Osteocyte (in vitro differentiated cells): Measurements from ENCODE around the gene ANGPTL7. TPM values are rescaled to one million over a fixed set of nuclear protein-coding genes. Genes with fewer than 3 reads are reported as not detected.

Experiments used
- DNase-seq: peaks from one replicate; pipeline ENCODE4 v3.0.0; 2021; ENCODE audit warnings: mixed read lengths; ENCODE audit not compliant: unreplicated experiment; ENCODE audit errors: extremely low spot score
- H3K27ac Mint-ChIP-seq: one replicate; pipeline ENCODE4 v1.8.0; 2021; ENCODE audit warnings: mild to moderate bottlenecking, mixed read lengths; ENCODE audit not compliant: unreplicated experiment
- H3K27me3 Mint-ChIP-seq: one replicate; pipeline ENCODE4 v1.8.0; 2021; ENCODE audit warnings: mixed read lengths; ENCODE audit not compliant: unreplicated experiment
- H3K36me3 Mint-ChIP-seq: one replicate; pipeline ENCODE4 v1.8.0; 2021; ENCODE audit warnings: mixed read lengths; ENCODE audit not compliant: unreplicated experiment
- H3K4me1 Mint-ChIP-seq: one replicate; pipeline ENCODE4 v1.8.0; 2021; ENCODE audit warnings: mixed read lengths; ENCODE audit not compliant: unreplicated experiment
- H3K4me3 Mint-ChIP-seq: one replicate; pipeline ENCODE4 v1.8.0; 2021; ENCODE audit warnings: mild to moderate bottlenecking, moderate library complexity, mixed read lengths; ENCODE audit not compliant: unreplicated experiment
- H3K9me3 Mint-ChIP-seq: one replicate; pipeline ENCODE4 v1.8.0; 2021; ENCODE audit warnings: mixed read lengths; ENCODE audit not compliant: unreplicated experiment
- CTCF ChIP-seq: fragments of 200-600 bp; sonication (generic); IDR thresholded peaks from 2 replicates; pipeline ENCODE4 v1.5.0; 2021; ENCODE audit warnings: antibody characterized with exemption, mild to moderate bottlenecking, moderate library complexity
- total RNA-seq: library from RNA; stranded (reverse); gene quantifications from 2 replicates; pipeline ENCODE4 v1.2.1, GENCODE V29; 2021

ANGPTL7 gene
- total RNA-seq, 1 donor from 2014 or later = not detected

GRCh38 chr1:11168731-11169130 is 20.4 kb upstream of the ANGPTL7 start:
- Mint-ChIP-seq H3K27ac (no peak overlapping the region), H3K4me1 (no peaks in the 10 kb centered on the region), H3K4me3 (no peak overlapping the region), H3K27me3 (no peaks in the 10 kb centered on the region), H3K9me3 (no peaks in the 10 kb centered on the region), H3K36me3 (peaks cover 9% of the 10 kb centered on the region)
- no peak for TF ChIP-seq CTCF
- no peak for DNase-seq

DNA sequence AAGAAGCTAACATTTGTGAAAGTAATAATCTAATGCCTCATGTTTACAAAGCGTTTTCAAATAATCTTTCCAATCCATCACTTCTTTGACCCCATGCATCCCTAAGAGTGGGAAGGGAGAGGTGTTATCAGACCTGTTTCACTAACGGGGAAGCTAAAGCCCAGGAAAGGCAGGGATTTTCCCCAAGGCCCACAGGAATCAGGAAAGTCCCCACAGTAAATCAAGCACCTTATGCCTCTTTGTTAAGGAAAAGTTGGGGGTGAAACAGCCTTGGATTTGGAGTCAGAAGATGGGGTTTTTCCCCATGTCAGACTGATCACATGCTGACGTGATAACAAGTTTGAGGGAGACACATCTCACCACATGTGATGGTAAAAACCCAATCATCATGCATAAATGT is 20.0 kb upstream of the ANGPTL7 start:
- Mint-ChIP-seq H3K27me3 (no peaks in the 10 kb centered on the region), H3K36me3 (peaks cover 8% of the 10 kb centered on the region), H3K27ac (no peak overlapping the region), H3K9me3 (no peaks in the 10 kb centered on the region), H3K4me3 (no peak overlapping the region), H3K4me1 (peaks cover 4% of the 10 kb centered on the region)
- no peak for DNase-seq
- no peak for TF ChIP-seq CTCF

GRCh38 chr1:11170102-11170501 is 19.1 kb upstream of the ANGPTL7 start:
- no peaks in the 10 kb centered on the region for H3K27me3 Mint-ChIP-seq
- H3K9me3 Mint-ChIP-seq = no peaks in the 10 kb centered on the region
- H3K36me3 Mint-ChIP-seq = peaks cover 8% of the 10 kb centered on the region
- DNase-seq = no peak
- no peak overlapping the region for H3K27ac Mint-ChIP-seq
- TF ChIP-seq CTCF = no peak
- no peak overlapping the region for H3K4me3 Mint-ChIP-seq
- H3K4me1 Mint-ChIP-seq = peaks cover 10% of the 10 kb centered on the region

- no peaks in the 10 kb centered on the region for H3K9me3 Mint-ChIP-seq
- no peaks in the 10 kb centered on the region for H3K36me3 Mint-ChIP-seq
- no peak overlapping the region for H3K4me3 Mint-ChIP-seq
- H3K27ac Mint-ChIP-seq = peak overlapping the region; percentile 51
- DNase-seq = no peak
- H3K4me1 Mint-ChIP-seq = peaks cover 13% of the 10 kb centered on the region
- no peaks in the 10 kb centered on the region for H3K27me3 Mint-ChIP-seq
- peak; percentile 29 for TF ChIP-seq CTCF
Measured at GRCh38 chr1:11174261-11174942, 14.8 kb upstream of the ANGPTL7 start.

DNA sequence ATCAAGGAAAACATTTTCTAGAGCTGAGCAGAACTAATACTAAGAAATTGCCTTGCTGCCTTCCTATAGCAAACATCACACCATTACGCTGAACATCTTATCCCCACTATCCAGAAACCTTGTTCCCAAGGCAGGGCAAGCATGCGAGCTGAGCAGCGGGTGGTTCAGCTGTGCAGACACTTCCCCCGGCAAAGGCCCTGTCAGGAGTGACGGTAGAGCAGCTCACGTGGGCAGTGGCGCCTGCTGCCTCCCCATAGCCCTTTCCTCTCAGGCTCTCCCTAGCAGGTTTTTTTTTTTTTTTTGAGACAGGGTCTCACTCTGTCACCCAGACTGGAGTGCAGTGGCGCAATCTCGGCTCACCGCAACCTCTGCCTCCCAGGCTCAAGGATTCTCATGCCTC is 13.7 kb upstream of the ANGPTL7 start:
- H3K4me1 Mint-ChIP-seq = peaks cover 18% of the 10 kb centered on the region
- H3K27ac Mint-ChIP-seq = no peak overlapping the region

More for the DNA sequence above, 13.7 kb upstream of the ANGPTL7 start:
- no peaks in the 10 kb centered on the region for H3K27me3 Mint-ChIP-seq
- H3K4me3 Mint-ChIP-seq = no peak overlapping the region
- TF ChIP-seq CTCF = no peak
- H3K36me3 Mint-ChIP-seq = peaks cover 2% of the 10 kb centered on the region
- no peaks in the 10 kb centered on the region for H3K9me3 Mint-ChIP-seq
- DNase-seq = no peak
